CD8-positive, alpha-beta memory T cell (primary cell): ENCODE data around the gene UNK. TPM values are rescaled to one million over a fixed set of nuclear protein-coding genes. Genes with fewer than 3 reads are reported as not detected.

Source experiments
- CTCF ChIA-PET: fragments of 350-600 bp; sonication (Branson Sonifier 250); formaldehyde crosslinking; loops from one replicate; lab custom pipeline; 2021; ENCODE audit warnings: antibody characterized with exemption; lab: Charles Lee
- POLR2A ChIA-PET: fragments of 350-600 bp; sonication (Branson Sonifier 250); formaldehyde crosslinking; loops from one replicate; lab custom pipeline; 2021; ENCODE audit warnings: antibody characterized with exemption; lab: Charles Lee
- DNase-seq, 5 donors: peaks; one replicate each; pipeline versions ENCODE4 v3.0.0 to v3.0.0-alpha.2; 2020 to 2022; ENCODE audit warnings: mixed read lengths in 1 of 5
- H3K27ac ChIP-seq: one replicate; pipeline ENCODE4 v1.7.0; 2013; ENCODE audit warnings: low read depth, mild to moderate bottlenecking, low read length, moderate library complexity
- H3K27me3 ChIP-seq: 2 replicates; pipeline ENCODE4 v1.7.0; 2013; ENCODE audit warnings: low read length, mild to moderate bottlenecking; ENCODE audit not compliant: insufficient read depth, poor library complexity, severe bottlenecking
- H3K36me3 ChIP-seq: 2 replicates; pipeline ENCODE4 v1.7.0; 2013; ENCODE audit warnings: mild to moderate bottlenecking, low read length, moderate library complexity; ENCODE audit not compliant: insufficient read depth
- H3K4me1 ChIP-seq: 2 replicates; pipeline ENCODE4 v1.7.0; 2013; ENCODE audit warnings: mild to moderate bottlenecking, low read length, moderate library complexity; ENCODE audit not compliant: insufficient read depth
- H3K4me3 ChIP-seq: 2 replicates; pipeline ENCODE4 v1.7.0; 2013; ENCODE audit warnings: mild to moderate bottlenecking, low read length
- H3K9me3 ChIP-seq: 2 replicates; pipeline ENCODE4 v1.7.0; 2013; ENCODE audit warnings: mild to moderate bottlenecking, low read length
- H3K27ac Mint-ChIP-seq, 8 donors: one replicate each; pipeline ENCODE4 v1.8.0; 2020 to 2021; ENCODE audit warnings: mixed read lengths in 8 of 8, mild to moderate bottlenecking in 6 of 8, inconsistent platforms in 3 of 8, moderate library complexity in 3 of 8
- H3K27me3 Mint-ChIP-seq, 2 donors: one replicate each; pipeline ENCODE4 v1.8.0; 2020 to 2021; ENCODE audit warnings: mixed read lengths in 2 of 2, mild to moderate bottlenecking in 1 of 2, moderate library complexity in 1 of 2
- H3K36me3 Mint-ChIP-seq, 3 donors: one replicate each; pipeline ENCODE4 v1.8.0; 2020 to 2021; ENCODE audit warnings: mixed read lengths in 3 of 3, inconsistent platforms in 1 of 3, mild to moderate bottlenecking in 1 of 3
- H3K4me1 Mint-ChIP-seq, 3 donors: one replicate each; pipeline ENCODE4 v1.8.0; 2020 to 2021; ENCODE audit warnings: mixed read lengths in 3 of 3, inconsistent platforms in 1 of 3, mild to moderate bottlenecking in 1 of 3
- H3K4me3 Mint-ChIP-seq, 7 donors: one replicate each; pipeline ENCODE4 v1.8.0; 2020 to 2021; ENCODE audit warnings: mixed read lengths in 7 of 7, mild to moderate bottlenecking in 6 of 7, moderate library complexity in 4 of 7, inconsistent platforms in 2 of 7
- H3K9me3 Mint-ChIP-seq, 5 donors: one replicate each; pipeline ENCODE4 v1.8.0; 2020 to 2022; ENCODE audit warnings: mixed read lengths in 5 of 5, mild to moderate bottlenecking in 3 of 5, moderate library complexity in 2 of 5, inconsistent platforms in 1 of 5
- polyA plus RNA-seq: library from polyadenylated mRNA; unstranded; fragments of 300-500 nt; fragmentation: Illumina TruSeq; gene quantifications from one replicate; pipeline ENCODE4 v1.2.3, GENCODE V29; 2021
- total RNA-seq, 2 experiments: library from RNA; stranded (reverse); gene quantifications; one replicate each; pipeline ENCODE4 v1.2.3, GENCODE V29; 2021

Gene UNK
- total and polyA plus RNA-seq, 3 experiments from 2014 or later: 24.4 to 32.8 (median 29.3) TPM

DNA sequence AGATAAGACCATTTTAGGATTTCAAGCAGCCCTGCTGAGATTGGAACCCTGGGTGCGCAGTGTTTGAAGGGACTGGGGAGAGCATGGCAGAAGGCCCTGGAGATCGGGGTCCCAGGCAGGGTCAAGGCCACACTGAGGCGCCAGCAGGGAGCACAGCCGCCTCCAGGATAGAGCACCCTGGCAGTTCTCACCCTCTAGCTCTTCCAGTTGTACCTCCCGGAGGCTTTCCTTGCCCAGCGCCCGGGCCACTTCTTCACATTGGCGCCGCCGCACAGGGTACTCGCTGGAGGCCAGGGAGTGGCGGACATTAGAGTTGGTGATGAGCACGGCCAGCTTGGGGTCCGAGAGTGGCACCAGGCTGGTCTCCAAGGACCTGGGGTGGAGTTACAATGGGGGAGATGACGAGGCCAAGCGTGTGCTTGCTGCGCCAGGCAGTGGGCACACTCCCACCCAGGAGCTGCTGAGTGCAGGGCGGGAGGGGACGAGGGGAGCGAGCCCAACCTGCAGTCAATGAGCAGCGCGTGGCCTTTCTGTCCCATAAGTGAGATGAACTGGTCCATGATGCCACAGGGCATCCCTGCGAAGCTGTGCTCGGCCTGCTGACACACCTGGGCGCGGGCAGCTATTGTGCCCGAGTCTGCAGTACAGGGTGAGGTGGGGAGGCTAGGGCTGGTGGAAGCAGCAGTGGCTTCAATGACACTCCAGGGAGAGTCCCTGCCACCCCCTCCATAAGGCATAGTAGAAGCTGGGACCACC is 21.9 kb upstream of the UNK start:
- Mint-ChIP-seq H3K4me1 (peaks cover 9 to 27% (median 12%) of the 10 kb centered on the region in 3 donors), H3K9me3 (no peaks in the 10 kb centered on the region), H3K36me3 (peaks cover 0 to 12% (median 2%) of the 10 kb centered on the region in 3 donors), H3K4me3 (peak overlapping the region in 6 of 7 donors; percentile 17 to 84 (median 56)), H3K27me3 (no peaks in the 10 kb centered on the region), H3K27ac (peak overlapping the region in 1 of 8 donors; percentile 61)
- no peak for DNase-seq
- Histone ChIP-seq H3K4me1 (peaks cover 13% of the 10 kb centered on the region), H3K27ac (no peak overlapping the region), H3K4me3 (no peak overlapping the region), H3K36me3 (no peaks in the 10 kb centered on the region), H3K9me3 (no peaks in the 10 kb centered on the region), H3K27me3 (no peaks in the 10 kb centered on the region)
- ChIA-PET CTCF (interaction anchor here (1.2 to 5.6 kb wide), 12 partner anchors 8 to 142 kb away, joined by 3 to 63 read pairs (median 8); partner anchors contain the start of genes MRPL38, SMIM5 and WBP2), POLR2A (interaction anchor here (0.6 to 1.6 kb wide), 2 partner anchors 9 to 92 kb away, joined by 3 to 4 read pairs; partner anchors contain the start of gene WBP2)

DNA sequence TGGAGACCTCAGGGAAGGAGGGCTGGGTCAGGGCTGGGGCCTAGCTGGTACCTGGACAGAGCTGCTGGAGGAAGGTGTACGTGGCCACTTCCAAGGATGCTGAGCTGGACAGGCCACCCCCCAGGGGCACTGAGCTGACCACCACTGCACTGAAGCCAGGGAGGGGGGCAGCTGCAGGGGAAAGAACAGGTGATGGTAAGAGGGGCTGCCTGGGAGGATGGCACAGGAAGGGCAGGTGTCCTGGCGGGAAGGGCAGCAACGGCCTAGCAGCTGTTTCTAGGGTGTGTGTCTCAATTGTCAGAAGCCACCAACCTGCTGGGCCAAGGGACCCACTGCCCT is 21.4 kb upstream of the UNK start:
- H3K27ac Mint-ChIP-seq: peak overlapping the region in 1 of 8 donors; percentile 12
- H3K4me1 ChIP-seq: peaks cover 13% of the 10 kb centered on the region
- peaks cover 9 to 27% (median 12%) of the 10 kb centered on the region in 3 donors for H3K4me1 Mint-ChIP-seq
- ChIA-PET POLR2A (interaction anchor here (1.6 to 3.6 kb wide), 3 partner anchors 10 to 21 kb away, joined by 4 to 79 read pairs (median 23); partner anchors contain the start of gene UNK), CTCF (interaction anchor here (1.2 to 5.6 kb wide), 11 partner anchors 9 to 141 kb away, joined by 4 to 63 read pairs (median 9); partner anchors contain the start of genes MRPL38, SMIM5 and WBP2)
- H3K27ac ChIP-seq: no peak overlapping the region
- no peaks in the 10 kb centered on the region for H3K36me3 ChIP-seq
- H3K27me3 ChIP-seq: no peaks in the 10 kb centered on the region
- DNase-seq: no peak
- no peak overlapping the region for H3K4me3 ChIP-seq
- no peaks in the 10 kb centered on the region for H3K9me3 Mint-ChIP-seq
- H3K4me3 Mint-ChIP-seq: peak overlapping the region in 4 of 7 donors; percentile 17 to 74 (median 54)
- no peaks in the 10 kb centered on the region for H3K9me3 ChIP-seq
- peaks cover 0 to 10% (median 2%) of the 10 kb centered on the region in 3 donors for H3K36me3 Mint-ChIP-seq
- no peaks in the 10 kb centered on the region for H3K27me3 Mint-ChIP-seq

DNA sequence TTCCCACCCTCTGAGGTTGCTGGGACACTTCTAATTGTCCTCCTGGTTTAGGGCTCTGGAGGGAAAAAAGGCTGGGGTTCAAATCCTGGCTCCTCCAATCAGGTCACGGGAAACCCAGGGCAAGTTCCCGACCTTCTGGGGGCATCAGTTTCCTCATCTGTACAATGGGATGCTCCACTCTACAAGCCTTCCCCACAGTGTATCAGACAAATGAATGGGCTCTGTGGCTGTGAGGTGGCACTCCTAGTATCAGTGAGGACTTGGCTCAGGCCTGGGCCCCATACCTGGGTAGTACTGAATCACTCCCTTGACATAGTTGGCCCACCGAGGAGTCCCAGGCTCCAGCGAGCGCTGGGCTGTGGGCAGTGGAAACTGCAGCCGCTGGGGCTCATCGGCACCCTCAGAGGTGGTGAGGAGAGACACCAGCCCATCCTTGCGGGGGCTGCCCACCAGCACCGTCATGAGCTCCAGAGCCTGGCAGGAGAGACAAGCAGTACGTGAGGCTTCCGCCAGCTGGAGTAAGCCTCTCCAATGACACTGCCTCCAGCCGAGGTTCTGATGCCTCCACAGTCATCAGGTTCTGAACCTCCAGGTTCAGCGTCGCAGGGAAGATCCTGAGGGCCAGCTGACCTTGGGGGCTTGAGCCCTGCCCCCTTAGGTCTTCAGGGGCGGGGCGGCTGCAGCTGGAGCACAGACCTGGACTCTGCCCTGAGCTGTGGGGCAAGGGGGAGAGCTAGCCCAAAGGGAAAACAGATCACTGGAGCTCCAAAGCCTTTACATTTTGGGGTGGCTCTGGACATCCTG is 20.8 kb upstream of the UNK start:
- Histone ChIP-seq H3K9me3 (no peaks in the 10 kb centered on the region), H3K4me1 (peaks cover 13% of the 10 kb centered on the region), H3K27me3 (no peaks in the 10 kb centered on the region), H3K36me3 (no peaks in the 10 kb centered on the region), H3K4me3 (peak overlapping the region; percentile 64), H3K27ac (peak overlapping the region; percentile 61)
- ChIA-PET POLR2A (interaction anchor here (1.6 to 3.6 kb wide), 6 partner anchors 10 to 141 kb away, joined by 6 to 79 read pairs (median 10); partner anchors contain the start of genes MRPL38, TRIM65, UNK and WBP2), CTCF (interaction anchor here (0.8 to 5.6 kb wide), 18 partner anchors 9 to 441 kb away, joined by 3 to 63 read pairs (median 9); partner anchors contain the start of genes MRPL38, SMIM5, TRIM47 and WBP2)
- peaks cover 9 to 27% (median 12%) of the 10 kb centered on the region in 3 donors for H3K4me1 Mint-ChIP-seq
- no peaks in the 10 kb centered on the region for H3K27me3 Mint-ChIP-seq
- H3K36me3 Mint-ChIP-seq: peaks cover 0 to 10% (median 2%) of the 10 kb centered on the region in 3 donors
- DNase-seq: no peak
- H3K27ac Mint-ChIP-seq: peak overlapping the region in 2 of 8 donors; percentile 61 to 63
- peak overlapping the region; percentile 65 to 90 (median 74) for H3K4me3 Mint-ChIP-seq
- H3K9me3 Mint-ChIP-seq: no peaks in the 10 kb centered on the region

DNA sequence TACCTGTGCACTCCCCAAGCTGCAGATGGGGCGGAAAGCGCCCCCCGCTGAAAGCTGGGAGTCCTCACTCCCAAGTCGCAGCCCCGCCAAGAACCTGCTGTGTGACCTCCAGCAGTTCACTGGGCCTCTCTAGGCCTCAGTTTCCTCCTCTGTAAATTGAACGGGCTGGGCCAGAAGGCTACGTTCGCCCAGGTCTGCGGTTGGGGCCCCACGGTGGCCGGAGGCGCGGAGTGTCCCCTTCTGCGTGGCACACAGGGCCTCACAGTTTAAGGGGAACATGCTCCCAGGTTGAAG is 20.2 kb upstream of the UNK start:
- no peaks in the 10 kb centered on the region for H3K36me3 ChIP-seq
- Mint-ChIP-seq H3K27me3 (no peaks in the 10 kb centered on the region), H3K27ac (peak overlapping the region in 7 of 8 donors; percentile 45 to 79 (median 63)), H3K4me1 (peaks cover 9 to 27% (median 12%) of the 10 kb centered on the region in 3 donors), H3K4me3 (peak overlapping the region; percentile 65 to 90 (median 74)), H3K36me3 (peaks cover 0 to 6% (median under 1%) of the 10 kb centered on the region in 3 donors), H3K9me3 (no peaks in the 10 kb centered on the region)
- DNase-seq: no peak
- ChIA-PET CTCF (interaction anchor here (0.8 to 5.6 kb wide), 20 partner anchors 9 to 441 kb away, joined by 3 to 63 read pairs (median 9); partner anchors contain the start of genes MRPL38, SMIM5, TRIM47 and UNK), POLR2A (interaction anchor here (0.6 to 3.6 kb wide), 9 partner anchors 9 to 140 kb away, joined by 4 to 79 read pairs (median 9); partner anchors contain the start of genes MRPL38, TRIM65, UNK and WBP2)
- no peaks in the 10 kb centered on the region for H3K27me3 ChIP-seq
- H3K27ac ChIP-seq: peak overlapping the region; percentile 61
- peaks cover 13% of the 10 kb centered on the region for H3K4me1 ChIP-seq
- H3K4me3 ChIP-seq: peak overlapping the region; percentile 64
- no peaks in the 10 kb centered on the region for H3K9me3 ChIP-seq

DNA sequence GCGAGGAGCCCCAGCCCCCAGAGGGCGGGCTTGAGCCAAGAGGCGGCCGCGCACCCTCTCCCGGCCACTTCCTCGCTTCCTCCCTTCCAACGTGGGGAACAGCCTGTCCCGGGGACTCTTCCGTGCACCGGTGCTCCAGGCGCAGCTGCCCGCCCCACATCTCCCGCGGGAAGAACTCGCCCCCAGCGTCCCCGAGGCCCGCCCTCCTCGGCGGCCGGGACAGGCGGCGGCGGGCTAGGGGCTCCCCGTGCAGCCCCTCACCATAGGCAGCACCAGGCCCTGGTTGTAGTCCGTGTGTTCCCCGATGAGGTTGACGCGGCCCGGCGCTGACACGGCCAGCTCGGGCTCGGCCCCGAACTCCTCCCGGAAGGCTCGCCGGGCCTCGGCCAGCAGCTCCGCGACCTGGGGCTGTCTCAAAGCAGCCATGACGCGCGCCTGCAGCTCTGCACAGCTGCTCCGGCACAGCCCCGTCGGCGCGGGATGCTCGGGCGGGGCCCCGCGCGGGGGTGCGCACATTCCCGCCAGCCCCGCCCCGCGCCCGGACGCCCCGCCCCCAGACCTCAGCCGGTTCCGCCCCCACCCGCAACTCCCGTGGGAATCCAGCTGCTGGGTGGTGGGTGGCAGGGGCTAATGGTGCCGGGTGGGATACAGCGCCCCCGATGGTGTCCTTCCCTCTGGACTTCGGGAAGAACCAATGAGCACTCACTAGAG is 19.7 kb upstream of the UNK start, which contains the start of gene GALK1:
Gene GALK1, minus strand, starts transcription at position 482 of the 711 bp plus-strand sequence. Its CDS starts 56 bp downstream, at position 426.
- no peaks in the 10 kb centered on the region for H3K27me3 ChIP-seq
- Mint-ChIP-seq H3K4me1 (peaks cover 9 to 27% (median 12%) of the 10 kb centered on the region in 3 donors), H3K27ac (peak within 1 kb of the TSS; percentile 23 to 92 (median 64))

DNA sequence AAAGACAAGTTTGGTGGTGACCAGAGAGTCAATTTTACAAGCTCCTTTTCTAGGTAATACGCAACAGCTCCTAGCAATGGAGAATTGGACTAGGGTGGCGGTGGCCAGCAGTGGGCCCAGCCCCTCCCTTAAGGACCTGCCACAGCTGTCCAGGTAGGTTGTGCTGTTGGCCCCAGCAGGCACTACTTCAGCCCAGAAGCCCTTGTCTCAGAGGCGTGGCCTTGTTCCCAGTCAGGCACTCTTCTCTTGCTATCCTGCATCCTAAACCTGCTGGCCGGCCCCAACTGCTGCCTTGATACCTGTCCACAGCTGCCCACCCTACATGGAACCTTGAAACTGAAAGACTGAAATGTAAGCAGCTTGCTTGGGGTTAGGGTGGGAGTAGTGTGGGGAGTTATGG is 18.6 kb upstream of the UNK start:
- H3K9me3 Mint-ChIP-seq: no peaks in the 10 kb centered on the region
- ChIA-PET CTCF (interaction anchor here (1.1 to 5.6 kb wide), 16 partner anchors 7 to 133 kb away, joined by 3 to 63 read pairs (median 11); partner anchors contain the start of genes SMIM5, TRIM47, UNC13D and UNK), POLR2A (interaction anchor here (0.7 to 3.6 kb wide), 7 partner anchors 8 to 130 kb away, joined by 3 to 79 read pairs (median 9); partner anchors contain the start of genes TRIM65, UNK and WBP2)
- DNase-seq: no peak
- Histone ChIP-seq H3K4me3 (no peak overlapping the region), H3K27me3 (no peaks in the 10 kb centered on the region), H3K4me1 (peaks cover 13% of the 10 kb centered on the region), H3K27ac (no peak overlapping the region), H3K9me3 (no peaks in the 10 kb centered on the region), H3K36me3 (no peaks in the 10 kb centered on the region)
- H3K4me3 Mint-ChIP-seq: peak overlapping the region in 6 of 7 donors; percentile 40 to 75 (median 63)
- H3K36me3 Mint-ChIP-seq: peaks cover 0 to 6% (median 0%) of the 10 kb centered on the region in 3 donors
- H3K27ac Mint-ChIP-seq: peak overlapping the region in 7 of 8 donors; percentile 11 to 92 (median 51)
- no peaks in the 10 kb centered on the region for H3K27me3 Mint-ChIP-seq
- peaks cover 9 to 27% (median 12%) of the 10 kb centered on the region in 3 donors for H3K4me1 Mint-ChIP-seq

More for the DNA sequence above, 19.7 kb upstream of the UNK start, which contains the start of gene GALK1:
- CTCF ChIA-PET: interaction anchor here (0.8 to 5.6 kb wide), 22 partner anchors 8 to 442 kb away, joined by 3 to 63 read pairs (median 8); partner anchors contain the start of genes MRPL38, SMIM5, TRIM47 and UNC13D
- Histone ChIP-seq H3K4me1 (peaks cover 13% of the 10 kb centered on the region), H3K4me3 (peak within 1 kb of the TSS; percentile 64), H3K36me3 (no peaks in the 10 kb centered on the region), H3K27ac (peak within 1 kb of the TSS; percentile 61), H3K9me3 (no peaks in the 10 kb centered on the region)
- peak; percentile 66 to 81 (median 68) for DNase-seq
- POLR2A ChIA-PET: interaction anchor here (0.6 to 3.6 kb wide), 13 partner anchors 9 to 140 kb away, joined by 3 to 79 read pairs (median 6); partner anchors contain the start of genes MRPL38, RECQL5, SAP30BP and TRIM65
- Mint-ChIP-seq H3K9me3 (no peaks in the 10 kb centered on the region), H3K27me3 (no peaks in the 10 kb centered on the region), H3K4me3 (peak within 1 kb of the TSS; percentile 65 to 90 (median 74)), H3K36me3 (peaks cover 0 to 6% (median 0%) of the 10 kb centered on the region in 3 donors)
